Lower leg skin (tissue), 3 donors: ENCODE results near the gene RAPGEF5.

Experiments used
- CTCF ChIP-seq, 3 donors: fragments of 450-650 bp; IDR thresholded peaks; one replicate each; pipeline ENCODE4 v1.5.1; 2016; ENCODE audit warnings: antibody characterized with exemption in 3 of 3, mild to moderate bottlenecking in 3 of 3, moderate library complexity in 2 of 3
- POLR2A ChIP-seq, 2 donors: fragments of 450-650 bp; IDR thresholded peaks; one replicate each; pipeline ENCODE4 v1.6.1; 2016 to 2017; ENCODE audit warnings: antibody characterized with exemption in 2 of 2, mild to moderate bottlenecking in 1 of 2, moderate library complexity in 1 of 2

- TF ChIP-seq CTCF (IDR thresholded peaks at IDR 0.05): no peak
- TF ChIP-seq POLR2A (IDR thresholded peaks at IDR 0.05): no peak
Measured at GRCh38 chr7:22351329-22351692, 5.6 kb downstream of the RAPGEF5 start.
